ENCODE measurements around the gene THRA. TPM values are rescaled to one million over a fixed set of nuclear protein-coding genes. Genes with fewer than 3 reads are reported as not detected.

Gene THRA
- total and polyA plus RNA-seq, 2 donors (not counting 3 experiments of a cell fraction or from before 2014, with no cell fraction given), result 17.4 to 29.6 TPM

DNA sequence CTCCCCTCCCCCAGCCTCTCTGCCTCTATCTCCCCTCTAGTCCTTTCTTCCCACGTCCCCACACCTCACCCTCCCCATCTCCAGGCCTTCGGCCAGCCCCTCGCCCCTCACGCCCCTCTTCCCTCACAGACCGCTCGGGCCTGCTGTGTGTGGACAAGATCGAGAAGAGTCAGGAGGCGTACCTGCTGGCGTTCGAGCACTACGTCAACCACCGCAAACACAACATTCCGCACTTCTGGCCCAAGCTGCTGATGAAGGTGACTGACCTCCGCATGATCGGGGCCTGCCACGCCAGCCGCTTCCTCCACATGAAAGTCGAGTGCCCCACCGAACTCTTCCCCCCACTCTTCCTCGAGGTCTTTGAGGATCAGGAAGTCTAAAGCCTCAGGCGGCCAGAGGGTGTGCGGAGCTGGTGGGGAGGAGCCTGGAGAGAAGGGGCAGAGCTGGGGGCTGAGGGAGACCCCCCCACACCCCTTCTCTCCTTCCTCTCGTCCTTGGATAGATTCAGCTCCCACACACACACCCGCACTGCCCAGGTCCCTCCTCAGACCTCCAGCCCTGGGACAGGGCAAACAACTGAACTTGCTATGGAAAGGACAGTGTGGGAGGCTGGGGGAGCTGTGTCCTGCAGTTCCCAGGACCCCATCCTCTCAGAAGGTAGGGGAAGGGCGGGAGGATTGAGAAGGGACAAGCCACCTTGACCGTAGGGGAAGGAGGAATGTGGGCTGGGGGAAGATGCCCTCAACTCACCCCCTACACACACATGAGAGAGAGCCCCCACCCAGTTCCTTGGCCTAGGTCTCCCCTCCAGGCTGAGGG is 26.5 kb downstream of the THRA start:
- intact Hi-C loops (cut with micrococcal nuclease) (no loop called here), dilution Hi-C loops (cut with MboI; ENCODE audit: extremely low pct_ligation_motif_present, low sequenced_read_pairs) (no loop called here)
- ChIA-PET POLR2A (no interaction called here), CTCF (interaction anchor here (0.8 to 2.8 kb wide), 6 partner anchors 13 to 54 kb away, joined by 3 to 8 read pairs (median 4); no protein-coding TSS in a partner anchor)
- H3K27me3 ChIP-seq (ENCODE audit: control insufficient read depth in 2 of 2, insufficient read depth in 2 of 2, low read length in 2 of 2), result no peaks in the 10 kb centered on the region
- no peaks in the 10 kb centered on the region for H3K9me1 ChIP-seq (replicated peaks; ENCODE audit: control insufficient read depth, extremely low read depth, insufficient read depth, low read length)
- no peak for FAIRE-seq
- H3K36me3 ChIP-seq (ENCODE audit: control insufficient read depth in 2 of 2, extremely low read depth in 1 of 2, insufficient read depth in 2 of 2, low read length in 2 of 2), result peaks cover 0 to 43% of the 10 kb centered on the region in 2 experiments
- no peak overlapping the region for H3K27ac ChIP-seq (ENCODE audit: insufficient read depth, low read depth, low read length)
- H4K20me1 ChIP-seq (replicated peaks; ENCODE audit: control insufficient read depth, extremely low read depth, insufficient read depth, low read length), result no peaks in the 10 kb centered on the region
- TF ChIP-seq, protein P1, sequence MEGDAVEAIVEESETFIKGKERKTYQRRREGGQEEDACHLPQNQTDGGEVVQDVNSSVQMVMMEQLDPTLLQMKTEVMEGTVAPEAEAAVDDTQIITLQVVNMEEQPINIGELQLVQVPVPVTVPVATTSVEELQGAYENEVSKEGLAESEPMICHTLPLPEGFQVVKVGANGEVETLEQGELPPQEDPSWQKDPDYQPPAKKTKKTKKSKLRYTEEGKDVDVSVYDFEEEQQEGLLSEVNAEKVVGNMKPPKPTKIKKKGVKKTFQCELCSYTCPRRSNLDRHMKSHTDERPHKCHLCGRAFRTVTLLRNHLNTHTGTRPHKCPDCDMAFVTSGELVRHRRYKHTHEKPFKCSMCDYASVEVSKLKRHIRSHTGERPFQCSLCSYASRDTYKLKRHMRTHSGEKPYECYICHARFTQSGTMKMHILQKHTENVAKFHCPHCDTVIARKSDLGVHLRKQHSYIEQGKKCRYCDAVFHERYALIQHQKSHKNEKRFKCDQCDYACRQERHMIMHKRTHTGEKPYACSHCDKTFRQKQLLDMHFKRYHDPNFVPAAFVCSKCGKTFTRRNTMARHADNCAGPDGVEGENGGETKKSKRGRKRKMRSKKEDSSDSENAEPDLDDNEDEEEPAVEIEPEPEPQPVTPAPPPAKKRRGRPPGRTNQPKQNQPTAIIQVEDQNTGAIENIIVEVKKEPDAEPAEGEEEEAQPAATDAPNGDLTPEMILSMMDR (IDR thresholded peaks at IDR 0.05; ENCODE audit: extremely low read depth in 1 of 2, insufficient read depth in 1 of 2, low read depth in 1 of 2, low read length in 2 of 2), result no peak
- TF ChIP-seq POLR2A (IDR thresholded peaks at IDR 0.05; ENCODE audit: low read depth, low read length) (no peak), FOS (IDR thresholded peaks at IDR 0.05; ENCODE audit: borderline replicate concordance, insufficient read depth, low read length) (no peak), JUN (IDR thresholded peaks at IDR 0.05; ENCODE audit: borderline replicate concordance, insufficient read depth, insufficient read length, low read depth) (no peak), EZH2 (IDR thresholded peaks at IDR 0.05; ENCODE audit: borderline replicate concordance, low read depth, low read length, severe bottlenecking) (no peak), POLR2AphosphoS5 (IDR thresholded peaks at IDR 0.05; ENCODE audit: insufficient read depth, low read depth, low read length) (no peak), GATA2 (IDR thresholded peaks at IDR 0.05; ENCODE audit: insufficient read depth, insufficient read length, low read depth, low read length) (no peak), MYC (IDR thresholded peaks at IDR 0.05; ENCODE audit: low read depth, low read length) (no peak)
- TF ChIP-seq, protein P2, sequence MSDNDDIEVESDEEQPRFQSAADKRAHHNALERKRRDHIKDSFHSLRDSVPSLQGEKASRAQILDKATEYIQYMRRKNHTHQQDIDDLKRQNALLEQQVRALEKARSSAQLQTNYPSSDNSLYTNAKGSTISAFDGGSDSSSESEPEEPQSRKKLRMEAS (IDR thresholded peaks at IDR 0.05; ENCODE audit: insufficient read depth, insufficient read length), result no peak
- H3K9me3 ChIP-seq (replicated peaks; ENCODE audit: control insufficient read depth, insufficient read depth, low read length), result no peaks in the 10 kb centered on the region
- no peak for DNase-seq (ENCODE audit: low read depth, low spot score)
- BruUV-seq (replicated peaks), result no TSS peak
- H3K4me1 ChIP-seq (ENCODE audit: control insufficient read depth, extremely low read depth, insufficient read depth, low read length), result no peaks in the 10 kb centered on the region
- H3K4me2 ChIP-seq (ENCODE audit: insufficient read depth, low read length), result no peak overlapping the region
- H3K79me2 ChIP-seq (ENCODE audit: control insufficient read depth, insufficient read depth, low read length), result no peaks in the 10 kb centered on the region
- no peak overlapping the region for H3K4me3 ChIP-seq (replicated peaks in 1 of 3; ENCODE audit: insufficient read depth in 1 of 3, low read depth in 1 of 3, low read length in 3 of 3)
- H2AFZ ChIP-seq (ENCODE audit: low read depth, low read length), result no peak overlapping the region
- H3K9ac ChIP-seq (replicated peaks; ENCODE audit: extremely low read depth, insufficient read depth, low read length), result no peak overlapping the region

Data from endothelial cell of umbilical vein (primary cell).